Smooth muscle cell (in vitro differentiated cells): Measurements from ENCODE around the gene ANKRD10. TPM values are rescaled to one million over a fixed set of nuclear protein-coding genes. Genes with fewer than 3 reads are reported as not detected.

Experiments
- DNase-seq: peaks from one replicate; lab custom pipeline; 2025; ENCODE audit not compliant: unreplicated experiment; lab: John Stamatoyannopoulos, UW
- H2AFZ ChIP-seq: fragments of 200-600 bp; sonication (generic); 2 replicates; pipeline ENCODE4 v1.6.0; 2016; ENCODE audit warnings: antibody characterized with exemption, low read depth, mild to moderate bottlenecking
- H3F3A ChIP-seq: fragments of 200-600 bp; sonication (generic); 2 replicates; pipeline ENCODE4 v1.6.0; 2017; ENCODE audit warnings: antibody characterized with exemption, low read depth
- H3K27ac ChIP-seq: fragments of 200-600 bp; sonication (generic); 2 replicates; pipeline ENCODE4 v1.5.1; 2016; ENCODE audit warnings: low read depth, mild to moderate bottlenecking
- H3K27me3 ChIP-seq: fragments of 200-600 bp; sonication (generic); 2 replicates; pipeline ENCODE4 v1.6.1; 2016; ENCODE audit warnings: low read depth, mild to moderate bottlenecking
- H3K36me3 ChIP-seq: fragments of 200-600 bp; sonication (generic); 2 replicates; pipeline ENCODE4 v1.5.1; 2016; ENCODE audit warnings: low read depth
- H3K4me1 ChIP-seq: fragments of 200-600 bp; sonication (generic); 2 replicates; pipeline ENCODE4 v1.5.1; 2016; ENCODE audit warnings: low read depth
- H3K4me2 ChIP-seq: fragments of 200-600 bp; sonication (generic); 2 replicates; pipeline ENCODE4 v1.6.0; 2016; ENCODE audit warnings: mild to moderate bottlenecking
- H3K4me3 ChIP-seq: fragments of 200-600 bp; sonication (generic); 2 replicates; pipeline ENCODE4 v1.5.1; 2016; ENCODE audit warnings: mild to moderate bottlenecking
- H3K79me2 ChIP-seq: fragments of 200-600 bp; sonication (generic); 2 replicates; pipeline ENCODE4 v1.6.0; 2016; ENCODE audit warnings: low read depth, mild to moderate bottlenecking
- H3K9ac ChIP-seq: fragments of 200-600 bp; sonication (generic); 2 replicates; pipeline ENCODE4 v1.6.0; 2016; ENCODE audit warnings: low read depth
- H3K9me3 ChIP-seq: fragments of 200-600 bp; sonication (generic); replicated peaks from 2 replicates; pipeline ENCODE4 v1.5.1; 2016; ENCODE audit warnings: low read depth
- H4K20me1 ChIP-seq: fragments of 200-600 bp; sonication (generic); 2 replicates; pipeline ENCODE4 v1.6.0; 2016; ENCODE audit warnings: low read depth
- WGBS: methylation state at CpG from one replicate; pipeline ENCODE4 v1.1.7; 2016; ENCODE audit warnings: low lambda C conversion rate; 5-methylcytosine and 5-hydroxymethylcytosine counted together
- polyA plus RNA-seq: library from polyadenylated mRNA; unstranded; fragments of >200 nt; fragmentation: Nextera tagmentation; extraction: Ambion mirVana; gene quantifications from 2 replicates; pipeline ENCODE4 v1.2.1, GENCODE V29; 2016
- total RNA-seq: library from RNA; depleted of rRNA; stranded (reverse); fragments of >200 nt; gene quantifications from 2 replicates; pipeline ENCODE4 v1.2.3, GENCODE V29; 2014
- TF ChIP-seq, protein P1 (sequence below): fragments of 200-600 bp; sonication (generic); IDR thresholded peaks from 2 replicates; pipeline ENCODE4 v1.5.1; 2017; ENCODE audit warnings: borderline replicate concordance, mild to moderate bottlenecking, antibody characterized with exemption; ENCODE audit not compliant: insufficient read depth, poor library complexity, severe bottlenecking

ANKRD10 gene
- total and polyA plus RNA-seq, 2 experiments from 2014 or later, result 31.0 to 61.8 TPM

DNA sequence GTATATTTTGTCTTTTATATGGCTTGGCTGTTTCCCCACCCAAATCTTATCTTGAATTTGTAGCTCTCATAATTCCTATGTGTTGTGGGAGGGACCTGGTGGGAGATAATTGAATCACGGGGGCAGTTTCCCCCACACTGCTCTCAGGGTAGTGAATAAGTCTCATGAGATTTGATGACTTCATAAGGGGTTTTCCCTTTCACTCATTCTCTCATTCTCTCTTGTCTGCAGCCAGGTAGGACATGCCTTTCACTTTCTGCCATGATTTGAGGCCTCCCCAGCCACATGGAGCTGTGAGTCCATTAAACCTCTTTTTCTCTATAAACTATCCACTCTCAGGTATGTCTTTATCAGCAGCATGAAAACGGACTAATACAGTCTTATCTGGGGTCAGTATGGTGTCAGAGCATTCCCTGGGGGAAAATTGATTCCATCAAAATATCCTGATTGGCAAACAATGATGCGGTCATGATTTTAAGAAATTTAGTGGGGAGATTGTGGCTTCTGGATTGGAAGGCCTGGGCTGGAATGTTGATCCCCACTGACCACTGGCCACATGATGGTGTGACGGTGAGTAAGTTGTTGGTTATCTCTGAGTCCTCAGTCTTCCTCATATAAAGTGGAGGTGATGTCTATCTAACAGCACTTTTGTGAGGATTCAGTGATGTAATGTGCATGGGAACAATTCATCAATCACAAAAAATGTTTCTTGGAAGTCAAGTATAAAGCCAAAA is 27.5 kb upstream of the ANKRD10 start:
- DNase-seq, result no peak
- no peak overlapping the region for H3K4me2 ChIP-seq
- TF ChIP-seq, protein P1, sequence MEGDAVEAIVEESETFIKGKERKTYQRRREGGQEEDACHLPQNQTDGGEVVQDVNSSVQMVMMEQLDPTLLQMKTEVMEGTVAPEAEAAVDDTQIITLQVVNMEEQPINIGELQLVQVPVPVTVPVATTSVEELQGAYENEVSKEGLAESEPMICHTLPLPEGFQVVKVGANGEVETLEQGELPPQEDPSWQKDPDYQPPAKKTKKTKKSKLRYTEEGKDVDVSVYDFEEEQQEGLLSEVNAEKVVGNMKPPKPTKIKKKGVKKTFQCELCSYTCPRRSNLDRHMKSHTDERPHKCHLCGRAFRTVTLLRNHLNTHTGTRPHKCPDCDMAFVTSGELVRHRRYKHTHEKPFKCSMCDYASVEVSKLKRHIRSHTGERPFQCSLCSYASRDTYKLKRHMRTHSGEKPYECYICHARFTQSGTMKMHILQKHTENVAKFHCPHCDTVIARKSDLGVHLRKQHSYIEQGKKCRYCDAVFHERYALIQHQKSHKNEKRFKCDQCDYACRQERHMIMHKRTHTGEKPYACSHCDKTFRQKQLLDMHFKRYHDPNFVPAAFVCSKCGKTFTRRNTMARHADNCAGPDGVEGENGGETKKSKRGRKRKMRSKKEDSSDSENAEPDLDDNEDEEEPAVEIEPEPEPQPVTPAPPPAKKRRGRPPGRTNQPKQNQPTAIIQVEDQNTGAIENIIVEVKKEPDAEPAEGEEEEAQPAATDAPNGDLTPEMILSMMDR, result no peak

DNA sequence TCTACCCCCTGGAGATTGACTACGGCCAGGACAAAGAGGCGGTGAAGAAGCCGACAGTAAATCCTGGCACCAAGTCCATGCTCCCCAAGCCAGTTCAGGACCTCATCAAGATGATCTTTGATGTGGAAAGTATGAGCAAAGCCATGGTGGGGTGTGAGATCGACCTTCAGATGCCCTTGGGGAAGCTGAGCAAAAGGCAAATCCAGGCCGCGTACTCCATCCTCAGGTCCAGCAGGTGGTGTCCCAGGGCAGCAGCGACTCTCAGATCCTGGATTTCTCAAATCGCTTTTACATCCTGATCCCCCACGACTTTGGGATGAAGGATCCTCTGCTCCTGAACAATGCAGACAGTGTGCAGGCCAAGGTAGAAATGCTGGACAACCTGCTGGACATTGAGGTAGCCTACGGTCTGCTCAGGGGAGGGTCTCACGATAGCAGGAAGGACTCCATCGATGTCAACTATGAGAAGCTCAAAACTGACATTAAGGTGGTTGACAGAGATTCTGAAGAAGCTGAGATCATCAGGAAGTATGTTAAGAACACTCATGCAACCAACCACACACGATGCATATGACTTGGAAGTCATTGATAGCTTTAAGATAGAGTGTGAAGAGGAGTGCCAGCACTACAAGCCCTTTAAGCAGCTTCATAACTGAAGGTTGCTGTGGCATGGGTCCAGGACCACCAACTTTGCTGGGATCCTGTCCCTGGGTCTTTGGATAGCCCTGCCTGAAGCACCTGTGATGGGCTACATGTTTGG is 24.0 kb upstream of the ANKRD10 start:
- Histone ChIP-seq H3K27me3 (no peaks in the 10 kb centered on the region), H3F3A (no peaks in the 10 kb centered on the region), H3K79me2 (no peaks in the 10 kb centered on the region), H3K9ac (no peak overlapping the region), H3K36me3 (no peaks in the 10 kb centered on the region), H3K27ac (no peak overlapping the region), H3K4me3 (no peak overlapping the region), H4K20me1 (no peaks in the 10 kb centered on the region), H3K9me3 (no peaks in the 10 kb centered on the region), H2AFZ (no peak overlapping the region), H3K4me1 (no peaks in the 10 kb centered on the region), H3K4me2 (no peak overlapping the region)
- 80% methylated on average over 13 of the region's 13 CpGs for WGBS
- no peak for DNase-seq
- TF ChIP-seq, protein P1, result no peak

More for the DNA sequence above, 27.5 kb upstream of the ANKRD10 start:
- H3K27ac ChIP-seq, result no peak overlapping the region
- no peaks in the 10 kb centered on the region for H3K9me3 ChIP-seq
- 72% methylated on average over 4 of the region's 4 CpGs for WGBS
- H3K4me3 ChIP-seq, result no peak overlapping the region
- no peak overlapping the region for H3K9ac ChIP-seq
- no peaks in the 10 kb centered on the region for H3K4me1 ChIP-seq
- H3K79me2 ChIP-seq, result no peaks in the 10 kb centered on the region
- no peaks in the 10 kb centered on the region for H4K20me1 ChIP-seq
- no peaks in the 10 kb centered on the region for H3K36me3 ChIP-seq
- H3F3A ChIP-seq, result no peaks in the 10 kb centered on the region
- H2AFZ ChIP-seq, result no peak overlapping the region
- H3K27me3 ChIP-seq, result no peaks in the 10 kb centered on the region

DNA sequence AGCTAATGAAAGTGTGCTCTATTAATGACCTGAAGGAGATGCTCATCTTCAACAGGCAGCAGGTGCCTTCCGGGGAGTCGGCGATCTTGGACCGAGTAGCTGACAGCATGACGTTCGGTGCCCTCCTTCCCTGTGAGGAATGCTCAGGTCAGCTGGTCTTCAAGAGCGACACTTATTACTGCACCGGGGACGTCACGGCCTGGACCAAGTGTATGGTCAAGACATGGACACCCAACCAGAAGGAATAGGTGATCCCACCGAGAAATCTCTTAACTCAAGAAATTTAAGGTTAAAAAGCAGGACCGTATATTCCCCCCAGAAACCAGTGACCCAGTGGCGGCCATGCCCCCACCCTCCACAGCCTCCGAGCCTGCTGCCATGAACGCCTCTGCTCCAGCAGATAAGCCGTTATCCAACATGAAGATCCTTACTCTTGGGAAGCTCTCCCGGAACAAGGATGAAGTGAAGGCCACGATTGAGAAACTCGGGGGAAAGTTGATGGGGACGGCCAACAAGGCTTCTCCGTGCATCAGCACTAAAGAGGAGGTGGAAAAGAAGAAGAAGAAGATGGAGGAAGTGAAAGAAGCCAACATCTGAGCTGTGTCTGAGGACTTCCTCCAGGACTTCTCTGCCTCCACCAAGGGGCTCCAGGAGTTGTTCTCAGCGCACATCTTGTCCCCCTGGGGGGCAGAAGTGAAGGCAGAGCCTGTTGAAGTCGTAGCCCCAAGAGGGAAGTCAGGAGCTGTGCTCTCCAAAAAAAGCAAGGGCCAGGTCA is 22.8 kb upstream of the ANKRD10 start:
- TF ChIP-seq, protein P1, result no peak
- DNase-seq, result no peak

More for the DNA sequence above, 22.8 kb upstream of the ANKRD10 start:
- H3K9me3 ChIP-seq, result no peaks in the 10 kb centered on the region
- no peak overlapping the region for H3K4me3 ChIP-seq
- no peaks in the 10 kb centered on the region for H3K4me1 ChIP-seq
- H3K36me3 ChIP-seq, result no peaks in the 10 kb centered on the region
- no peak overlapping the region for H3K9ac ChIP-seq
- H3K79me2 ChIP-seq, result no peaks in the 10 kb centered on the region
- H3K27me3 ChIP-seq, result no peaks in the 10 kb centered on the region
- no peaks in the 10 kb centered on the region for H4K20me1 ChIP-seq
- no peak overlapping the region for H3K27ac ChIP-seq
- 93% methylated on average over 23 of the region's 23 CpGs for WGBS
- H2AFZ ChIP-seq, result no peak overlapping the region
- no peak overlapping the region for H3K4me2 ChIP-seq
- H3F3A ChIP-seq, result no peaks in the 10 kb centered on the region
